Right renal pelvis (tissue), 4 donors: ENCODE data around the gene RIMS3. TPM values are rescaled to one million over a fixed set of nuclear protein-coding genes. Genes with fewer than 3 reads are reported as not detected.
"Not testable (repeated sequence)": the region's sequence is repeated elsewhere in the genome, so short reads cannot be mapped to it uniquely, and the experiment has no call there.

Source experiments
- DNase-seq, 4 donors: peaks; one replicate each; pipeline ENCODE4 v3.0.0-alpha.2; 2013; ENCODE audit warnings: low read depth in 4 of 4, low spot score in 3 of 4, missing footprints in 1 of 4
- polyA plus RNA-seq, 4 donors: library from polyadenylated mRNA; unstranded; fragments of 120-200 nt; gene quantifications; one replicate each; pipeline ENCODE4 v1.2.1, GENCODE V29; 2013; ENCODE audit not compliant: insufficient read length in 4 of 4

The RIMS3 gene
- polyA plus RNA-seq = 1 to 10 TPM; 1.7 to 1.8 (median 1.7) TPM

DNA sequence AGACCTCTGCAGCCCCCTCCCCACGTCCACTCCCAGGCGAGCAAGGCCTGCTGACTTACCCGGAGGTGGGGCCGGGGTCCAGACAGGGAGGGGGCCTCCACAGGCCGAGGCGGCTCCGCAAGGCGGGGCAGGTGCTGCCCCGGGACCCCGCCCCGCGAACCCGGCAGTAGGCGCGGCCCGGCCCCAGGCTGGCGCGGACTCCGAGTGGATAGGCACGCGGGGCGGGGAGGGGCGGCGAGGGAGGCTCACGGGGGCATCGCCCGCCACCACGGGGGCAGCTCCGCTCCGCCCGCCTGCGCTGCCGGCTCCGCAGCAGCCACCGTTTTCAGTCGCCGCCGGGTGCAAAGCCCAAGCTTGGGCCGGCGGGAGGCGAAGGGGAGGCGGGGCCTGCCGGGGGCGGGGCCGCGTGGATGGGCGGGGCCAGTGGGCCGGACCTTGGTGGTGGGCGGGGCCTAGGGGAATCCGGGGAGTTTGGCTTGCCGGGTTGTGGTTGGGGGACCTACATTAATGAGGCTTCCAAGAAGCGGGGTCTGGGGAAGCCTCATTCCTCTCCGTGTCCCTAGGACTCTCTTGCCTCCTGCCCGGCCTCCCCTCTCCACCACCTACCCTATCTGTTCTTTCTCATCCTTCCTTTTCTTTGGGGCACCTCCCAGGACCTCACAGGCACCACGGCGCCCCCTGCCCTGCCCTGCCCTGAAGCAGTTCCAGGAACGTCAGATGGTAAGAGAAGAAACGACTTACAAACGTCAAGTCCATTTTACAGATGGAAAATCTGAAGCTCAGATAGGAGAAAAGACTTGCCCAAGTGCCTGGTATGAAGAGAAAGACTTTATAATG is at the start of gene RIMS3:
Gene RIMS3, minus strand, starts transcription at position 348 of the 837 bp plus-strand sequence. CDS start 23,757 bp downstream, outside the sequence.
- peak; percentile 35 to 43 (median 38) for DNase-seq

DNA sequence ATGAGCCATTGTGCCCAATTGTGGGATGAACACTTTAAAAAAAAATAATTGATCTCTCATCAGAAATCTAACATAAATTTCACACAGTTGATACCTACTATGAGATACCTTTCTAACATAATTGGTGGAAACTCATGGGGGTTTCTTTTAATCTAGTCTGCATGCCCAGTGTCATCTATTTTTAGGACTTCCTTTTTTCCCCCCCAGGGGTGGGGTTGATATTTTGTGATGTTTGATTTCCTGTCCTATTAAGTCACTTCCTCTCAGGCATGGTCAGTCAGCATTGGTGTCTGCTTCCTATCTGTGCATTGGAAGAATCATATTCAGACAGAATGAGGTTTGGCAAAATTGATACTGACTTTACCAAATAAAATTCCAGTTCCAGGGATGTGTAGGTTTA is 47.5 kb upstream of the RIMS3 start:
- no peak for DNase-seq

DNA sequence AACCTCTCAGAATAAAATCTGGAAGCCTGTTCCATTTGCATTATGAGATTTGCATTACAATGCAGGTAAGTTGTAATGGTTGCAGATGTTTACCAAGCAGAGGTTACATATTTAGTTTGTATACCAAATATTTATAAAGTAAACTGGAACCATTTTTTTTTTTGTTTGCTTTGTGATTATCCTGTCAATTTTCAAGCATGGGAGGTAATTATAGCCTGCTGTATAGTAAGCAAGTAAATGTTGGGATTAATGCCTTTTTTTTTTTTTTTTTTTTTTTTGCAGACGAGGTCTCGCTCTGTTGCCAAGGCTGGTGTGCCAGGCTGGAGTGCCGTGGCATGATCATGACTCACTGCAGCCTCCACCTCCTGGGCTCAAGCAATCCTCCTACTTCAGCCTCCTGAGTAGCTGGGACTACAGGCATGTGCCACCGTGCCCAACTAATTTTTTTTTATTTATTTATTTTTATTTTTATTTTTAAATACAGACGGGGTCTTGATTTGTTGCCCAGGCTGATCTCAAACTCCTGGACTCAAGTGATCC is 47.0 kb upstream of the RIMS3 start:
- no peak for DNase-seq

DNA sequence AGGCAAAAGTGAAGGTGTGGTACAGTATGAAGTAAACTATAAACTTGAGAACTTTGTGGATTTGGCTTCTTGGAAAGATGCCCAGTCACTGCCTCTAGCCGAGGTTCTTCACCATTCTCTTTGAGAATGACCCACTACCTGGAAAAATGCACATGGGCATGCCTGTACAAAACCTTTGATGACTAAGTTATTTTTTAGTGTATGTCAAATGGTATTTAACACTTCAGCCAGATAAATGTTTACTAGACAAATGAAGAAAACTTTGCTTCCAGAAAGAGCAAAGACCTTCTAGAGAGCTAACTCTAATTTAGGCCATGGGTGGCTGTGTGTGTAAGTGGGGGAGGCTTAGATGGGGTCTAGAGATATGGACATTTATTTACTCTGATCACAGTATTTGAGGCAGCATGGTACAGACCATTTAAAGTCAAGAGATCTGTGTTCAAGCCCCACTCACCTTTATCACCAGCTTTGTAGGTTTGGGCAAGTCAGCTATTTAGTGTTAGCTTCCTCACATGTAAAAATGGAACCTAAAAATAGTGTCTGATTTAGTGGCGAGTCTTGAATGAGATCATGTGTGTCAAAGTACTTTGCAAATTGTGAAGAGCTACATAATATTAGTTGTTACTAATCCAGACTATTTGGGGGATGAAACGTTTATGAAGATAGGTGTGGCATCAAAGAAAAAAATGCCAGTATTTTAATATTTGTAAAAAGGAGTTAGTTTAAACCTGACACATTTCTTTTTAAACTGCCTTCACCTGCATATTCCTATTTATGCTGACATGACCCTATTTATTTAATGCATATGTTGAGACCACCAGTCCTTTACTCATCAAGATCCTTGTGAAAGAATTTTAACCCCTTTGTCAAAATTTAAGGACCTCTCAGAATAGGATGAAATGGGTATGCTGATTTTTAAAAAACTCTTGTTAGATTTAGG is 46.3 kb upstream of the RIMS3 start:
- DNase-seq = no peak

DNA sequence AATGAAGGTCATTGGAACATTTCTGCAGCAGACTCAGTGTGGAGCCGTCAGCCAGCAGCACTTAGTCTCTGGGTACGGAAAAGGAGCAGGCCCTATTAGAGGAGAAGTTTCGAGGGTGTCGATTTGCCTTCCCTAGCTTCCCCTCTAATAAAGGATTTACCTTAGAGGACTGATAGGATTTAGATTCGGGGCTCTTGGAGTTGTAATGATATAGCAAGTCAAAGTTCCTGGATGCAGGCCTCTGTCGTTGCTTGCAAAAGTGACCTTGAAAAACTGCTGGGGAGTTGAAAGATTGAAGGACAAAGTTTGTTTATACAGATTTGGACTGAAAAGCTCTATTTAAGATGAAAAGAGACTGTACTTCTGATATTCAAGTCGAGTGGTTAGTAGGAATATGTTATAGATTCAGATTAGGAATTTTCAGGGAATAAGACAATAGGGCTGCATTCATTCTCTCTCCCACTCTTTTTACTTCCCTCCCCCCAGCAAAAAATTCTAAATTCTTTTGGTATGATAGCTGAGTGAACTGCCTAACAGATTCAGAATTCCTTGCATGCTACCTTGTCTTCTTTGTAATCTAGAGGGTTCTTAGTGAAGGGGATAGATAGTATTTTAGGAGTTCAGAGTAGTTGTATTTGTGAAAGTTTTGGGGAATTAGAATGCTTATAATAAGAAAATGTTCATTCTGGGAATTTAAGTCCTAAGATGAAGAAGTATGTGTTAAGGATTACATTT is 45.3 kb upstream of the RIMS3 start:
- DNase-seq = no peak

DNA sequence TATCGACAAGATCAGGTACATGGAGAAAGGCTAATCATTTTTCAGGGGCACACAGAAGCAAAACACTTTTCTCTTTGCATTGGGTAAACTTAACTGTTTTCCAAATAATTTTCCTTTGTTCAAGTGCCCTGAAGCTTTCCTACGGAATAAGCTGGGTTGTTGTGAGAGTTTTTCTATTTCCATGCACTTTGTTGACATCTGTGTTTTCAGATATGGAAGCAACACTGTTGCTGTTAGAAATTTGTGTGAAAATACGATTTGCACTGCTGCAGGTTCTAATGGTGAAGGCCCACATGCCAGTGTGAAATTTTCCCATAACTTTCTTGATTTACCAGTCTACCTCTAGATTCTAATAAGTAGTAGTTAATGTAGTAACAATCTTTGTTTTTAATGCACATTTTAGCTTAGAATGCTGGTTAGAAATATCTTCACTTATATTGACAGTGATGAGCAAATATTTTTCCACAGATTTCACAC is 44.4 kb upstream of the RIMS3 start:
- DNase-seq = no peak

DNA sequence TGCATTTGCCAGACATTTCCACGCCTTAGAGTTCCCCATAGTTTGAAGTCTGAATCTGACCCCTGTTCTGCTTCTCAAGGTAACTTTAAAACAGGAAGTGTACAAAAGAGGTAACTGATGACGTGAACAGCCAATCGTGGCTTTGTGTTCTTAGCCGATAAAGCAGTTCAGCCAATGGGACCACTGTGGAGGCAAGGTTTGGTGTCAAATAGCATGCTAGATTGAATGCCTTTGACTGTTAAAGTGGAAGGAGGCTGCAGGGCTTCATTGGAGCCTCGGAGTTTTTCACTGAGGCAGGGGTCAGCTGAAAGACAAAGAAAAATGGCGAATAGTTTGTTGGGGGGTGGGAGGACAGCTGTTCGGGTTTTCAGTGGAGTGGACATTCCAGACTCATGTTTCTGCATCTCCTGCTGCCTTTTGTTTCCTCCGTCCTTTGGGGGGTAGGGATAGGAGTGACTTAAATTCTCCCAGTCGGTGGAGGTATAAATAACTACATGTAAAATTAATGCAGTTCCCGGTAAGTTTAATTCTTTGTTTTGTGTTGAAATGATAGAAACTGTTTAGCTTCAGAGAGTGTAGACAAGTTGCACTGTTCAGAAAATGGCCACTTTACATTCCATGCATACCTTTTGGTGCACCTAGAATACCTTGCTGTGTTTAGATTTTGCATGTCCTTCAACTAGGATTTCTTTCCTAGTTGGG is 43.8 kb upstream of the RIMS3 start:
- peak; percentile 82 to 93 (median 87) for DNase-seq

DNA sequence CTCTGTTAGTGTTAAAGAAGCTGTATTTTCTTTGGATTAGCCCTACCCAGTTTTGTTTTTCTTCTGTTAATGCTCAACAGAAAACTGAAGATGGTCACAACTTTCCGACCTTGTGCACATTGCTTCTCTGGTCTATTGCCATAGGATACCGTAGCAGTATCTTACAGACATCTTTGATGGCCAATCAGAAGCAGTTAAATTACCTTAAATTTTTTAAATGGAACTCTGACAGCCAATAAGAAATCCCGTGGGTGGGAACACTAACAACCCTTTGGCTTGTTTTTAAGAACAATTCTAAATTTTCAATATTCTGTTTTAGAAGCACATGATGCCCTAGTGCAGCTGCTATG is 43.2 kb upstream of the RIMS3 start:
- DNase-seq = peak in 1 of 4 donors; percentile 62

DNA sequence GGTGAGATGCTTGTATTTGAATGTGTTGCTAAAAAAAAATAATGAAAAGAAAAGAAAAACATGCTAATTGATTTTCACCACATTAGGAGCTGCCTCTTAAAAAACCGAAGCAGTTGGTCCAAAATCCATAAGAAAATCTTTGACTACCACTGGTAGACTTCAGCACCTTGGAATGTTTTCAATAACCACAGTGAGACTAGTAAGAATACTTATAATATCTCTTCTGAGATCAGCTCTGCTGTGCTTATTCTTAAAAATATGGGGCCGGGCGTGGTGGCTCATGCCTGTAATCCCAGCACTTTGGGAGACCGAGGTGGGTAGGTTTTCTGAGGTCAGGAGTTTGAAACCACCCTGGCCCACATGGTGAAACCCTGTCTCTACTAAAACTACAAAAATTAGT is 41.1 kb upstream of the RIMS3 start:
- no peak for DNase-seq

DNA sequence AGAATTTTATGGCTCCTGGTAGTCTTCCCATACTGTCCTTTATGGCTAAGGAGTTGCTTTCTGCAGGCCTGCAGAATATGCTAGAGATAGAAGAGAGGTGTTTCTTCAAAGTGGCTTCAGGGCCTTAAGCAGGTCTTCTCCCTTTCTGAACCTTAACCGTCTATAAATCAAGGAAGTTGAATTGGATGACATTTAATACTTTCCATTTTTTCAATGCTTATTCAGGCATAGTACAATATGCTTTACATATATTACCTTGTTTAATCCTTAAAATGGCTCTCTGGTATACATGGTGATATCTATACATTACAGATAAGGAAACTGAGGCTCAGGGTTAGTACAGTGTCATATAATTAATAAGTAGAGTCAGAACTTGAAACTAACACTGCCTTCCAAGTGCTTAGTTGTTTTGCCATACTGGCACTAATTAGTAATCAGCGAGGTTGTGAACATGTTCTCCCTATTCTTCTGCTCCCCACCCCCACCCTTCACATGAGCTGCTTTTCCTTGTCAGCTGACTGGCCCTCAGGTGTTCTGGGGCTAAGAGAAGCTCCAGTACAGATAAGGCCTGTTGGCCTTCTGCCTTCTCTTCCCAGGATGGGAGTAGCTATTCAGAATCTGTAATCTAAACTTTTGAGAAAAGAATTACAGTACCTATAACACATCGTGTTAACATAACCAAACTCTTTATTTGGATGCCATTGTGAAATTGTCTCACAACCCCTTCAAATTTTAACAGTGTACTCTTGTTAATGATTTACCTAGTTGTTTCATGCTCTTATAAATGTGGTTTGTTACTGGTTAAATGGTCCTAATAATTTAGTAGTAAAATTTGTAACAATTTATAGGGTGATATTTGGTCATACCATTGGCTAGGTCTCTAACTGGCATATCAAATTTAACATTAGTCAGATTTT is 39.6 kb upstream of the RIMS3 start:
- no peak for DNase-seq

DNA sequence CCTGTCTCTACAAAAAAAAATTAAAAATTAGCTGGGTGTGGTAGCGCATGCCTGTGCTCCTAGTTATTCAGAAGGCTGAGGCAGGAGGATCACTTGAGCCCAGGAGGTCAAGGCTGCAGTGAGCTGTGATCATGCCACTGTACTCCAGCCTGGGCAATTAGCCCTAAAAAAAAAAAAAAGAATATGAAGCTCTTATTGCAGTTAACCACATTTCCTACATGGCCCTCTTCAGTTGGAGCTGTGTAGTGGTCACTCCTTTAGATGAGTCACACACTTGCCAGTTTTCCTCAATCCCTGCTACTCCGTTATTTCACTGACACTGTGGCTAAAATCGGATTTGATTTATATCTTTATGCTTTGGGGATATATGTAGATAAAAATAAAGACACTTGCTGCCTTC is 37.8 kb upstream of the RIMS3 start:
- DNase-seq = no peak

DNA sequence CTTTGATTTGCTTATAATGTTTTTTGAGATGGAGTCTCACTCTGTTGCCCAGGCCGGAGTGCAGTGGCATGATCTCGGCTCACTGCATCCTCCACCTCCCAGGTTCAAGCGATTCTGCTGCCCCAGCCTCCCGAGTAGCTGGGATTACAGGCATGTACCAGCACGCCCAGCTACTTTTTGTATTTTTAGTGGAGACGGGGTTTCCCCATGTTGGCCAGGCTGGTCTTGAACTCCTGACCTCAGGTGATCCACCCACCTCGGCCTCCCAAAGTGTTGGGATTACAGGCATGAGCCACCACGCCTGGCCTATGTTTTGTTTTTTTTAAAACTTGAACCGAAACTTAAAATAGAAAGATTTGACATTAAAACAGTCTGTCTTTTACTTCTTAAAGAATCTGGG is 37.3 kb upstream of the RIMS3 start:
- DNase-seq = not testable (repeated sequence)

DNA sequence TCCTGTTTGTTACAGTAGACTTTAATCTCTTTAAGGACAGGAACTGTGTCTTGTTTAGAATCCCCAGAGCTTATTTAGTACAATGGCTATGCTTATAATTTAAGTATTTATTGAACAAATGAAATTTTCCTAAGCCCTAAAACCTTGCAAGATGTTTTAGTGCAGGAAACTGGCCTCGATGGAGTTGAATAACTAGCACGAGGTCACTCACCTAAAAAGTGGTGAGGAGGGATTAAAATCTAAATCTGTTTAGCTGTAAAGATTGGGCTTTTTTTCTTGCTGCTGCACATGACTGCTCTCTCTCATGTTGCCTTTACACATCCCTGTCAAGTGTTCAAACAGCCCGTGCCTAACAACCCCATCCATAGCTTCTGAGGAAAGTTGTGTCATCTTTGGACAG is 36.2 kb upstream of the RIMS3 start:
- no peak for DNase-seq

DNA sequence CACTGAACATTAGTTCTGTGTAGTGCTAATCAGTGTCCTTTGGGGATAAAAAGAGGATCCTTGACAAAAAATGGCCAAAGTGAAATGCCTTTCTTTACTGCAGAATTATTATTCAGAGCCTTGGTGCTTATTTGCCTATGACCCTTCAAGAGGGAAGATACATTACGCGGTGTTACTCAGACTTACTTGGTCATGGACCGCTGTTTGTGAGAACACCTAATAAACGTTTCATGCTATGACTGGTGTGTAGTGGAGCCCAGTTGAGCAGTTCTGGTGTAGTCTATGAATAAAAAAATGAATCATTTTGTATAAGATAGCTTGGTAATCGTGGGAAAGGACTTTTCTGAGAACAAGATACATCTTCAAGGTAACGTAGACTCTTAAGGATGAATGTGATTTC is 34.3 kb upstream of the RIMS3 start:
- DNase-seq = no peak

DNA sequence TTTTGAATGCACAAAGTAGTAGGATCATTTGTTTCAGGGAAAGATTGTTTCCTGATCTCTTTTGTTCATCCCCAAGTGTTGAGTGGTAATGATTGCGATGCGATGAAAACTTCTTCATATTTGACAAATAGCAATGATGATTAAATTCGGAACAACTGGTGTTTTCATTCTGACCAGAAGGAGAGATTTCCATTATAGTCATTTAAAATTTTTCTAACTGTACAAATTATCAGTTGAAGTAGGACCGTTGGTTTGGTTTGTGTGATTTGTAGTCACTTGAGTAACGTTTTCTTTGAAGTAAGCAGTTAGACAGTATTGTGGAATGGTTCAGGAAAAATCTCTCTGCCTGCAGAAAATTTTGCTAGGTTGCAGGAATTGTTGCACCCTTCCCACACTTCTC is 32.0 kb upstream of the RIMS3 start:
- no peak for DNase-seq

DNA sequence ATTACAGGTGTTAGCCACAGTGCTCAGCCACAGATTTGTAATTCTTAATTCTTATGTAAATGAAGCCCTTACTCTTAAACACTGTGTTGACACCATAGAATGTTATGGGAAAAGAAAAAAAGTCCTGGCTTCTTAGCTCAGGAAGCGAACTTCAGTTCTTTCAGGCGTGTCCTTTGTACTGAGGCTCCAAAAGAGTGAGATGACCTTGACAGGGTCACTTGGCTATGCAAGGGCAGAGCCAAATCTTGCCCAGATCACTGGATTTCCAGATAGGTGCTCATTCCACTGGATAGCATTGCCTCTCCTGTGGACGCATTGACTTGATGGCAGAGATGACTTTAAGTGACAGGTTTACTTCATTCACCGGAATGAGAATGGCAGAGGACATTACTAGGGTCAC is 30.8 kb upstream of the RIMS3 start:
- DNase-seq = no peak

DNA sequence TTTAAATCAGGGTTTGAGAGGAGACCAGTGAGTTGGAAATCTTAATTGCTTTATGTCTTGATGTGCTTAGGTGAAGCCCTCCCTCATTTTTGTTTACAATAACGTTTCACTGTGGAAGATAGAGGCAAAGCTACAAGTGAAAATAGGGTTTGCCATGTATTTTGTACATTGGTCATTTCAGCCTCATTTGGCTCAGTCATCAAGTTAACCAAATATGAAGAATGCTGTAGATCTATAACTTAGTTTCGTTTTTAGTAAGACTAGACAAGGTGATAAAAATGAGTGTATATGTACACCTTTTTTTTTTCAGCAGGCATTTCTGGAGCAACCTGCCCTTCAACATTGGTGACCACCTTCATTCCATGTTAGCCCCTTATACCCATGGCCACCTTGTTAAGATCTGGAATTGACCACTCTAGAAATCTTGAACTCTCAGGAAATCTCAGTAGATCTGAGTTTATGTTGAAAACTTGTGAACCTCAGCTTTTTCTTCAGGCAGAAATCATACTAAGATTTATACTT is 28.9 kb upstream of the RIMS3 start:
- no peak for DNase-seq

DNA sequence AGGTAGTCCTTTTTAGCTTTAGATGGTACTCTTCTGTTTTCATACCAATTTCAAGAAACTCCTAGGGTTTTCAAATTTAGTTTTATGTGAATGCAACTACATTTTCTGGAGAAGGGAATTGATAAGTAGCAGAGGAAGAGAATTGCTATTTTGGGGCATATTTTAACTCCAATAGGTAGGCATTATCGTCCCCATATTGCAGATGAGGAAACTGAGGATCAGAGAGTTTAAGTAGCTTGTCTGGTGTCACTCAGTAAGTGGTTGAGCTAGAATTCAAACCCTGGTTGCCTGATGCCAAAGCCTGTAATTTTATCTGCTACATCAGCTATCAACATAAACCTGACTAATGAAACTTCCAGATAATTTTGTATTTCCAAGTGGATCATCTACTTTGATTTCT is 27.9 kb upstream of the RIMS3 start:
- DNase-seq = no peak
